ENCODE results near the gene TXNDC15.
"Not testable (repeated sequence)": the region's sequence is repeated elsewhere in the genome, so short reads cannot be mapped to it uniquely, and the experiment has no call there.

TXNDC15 gene

GRCh38 chr5:134873987-134874830 lies at the start of gene TXNDC15:
TSS of gene TXNDC15 (plus strand) at chr5:134874371. CDS start at chr5:134874428, 57 bp downstream.
- DNase-seq (ENCODE audit: insufficient read length, low spot score) (peak; percentile 80), FAIRE-seq (peak; percentile 20)

- FAIRE-seq: no peak
- no peak for DNase-seq (ENCODE audit: insufficient read length, low spot score)
Measured at GRCh38 chr5:134824681-134825080, 49.5 kb upstream of the TXNDC15 start.

GRCh38 chr5:134825212-134825611 lies 49.0 kb upstream of the TXNDC15 start:
- DNase-seq (ENCODE audit: insufficient read length, low spot score) (no peak), FAIRE-seq (no peak)

GRCh38 chr5:134833340-134834032 lies 40.7 kb upstream of the TXNDC15 start:
- FAIRE-seq: no peak
- no peak for DNase-seq (ENCODE audit: insufficient read length, low spot score)

GRCh38 chr5:134835623-134836022 lies 38.5 kb upstream of the TXNDC15 start:
- FAIRE-seq (no peak), DNase-seq (ENCODE audit: insufficient read length, low spot score) (no peak)

GRCh38 chr5:134837530-134838181 lies 36.5 kb upstream of the TXNDC15 start:
- no peak for DNase-seq (ENCODE audit: insufficient read length, low spot score)
- no peak for FAIRE-seq

- not testable (repeated sequence) for DNase-seq (ENCODE audit: insufficient read length, low spot score); FAIRE-seq
Measured at GRCh38 chr5:134838361-134838760, 35.8 kb upstream of the TXNDC15 start.

GRCh38 chr5:134840811-134841210 lies 33.4 kb upstream of the TXNDC15 start:
- DNase-seq (ENCODE audit: insufficient read length, low spot score): no peak
- no peak for FAIRE-seq

GRCh38 chr5:134844252-134844651 lies 29.9 kb upstream of the TXNDC15 start:
- FAIRE-seq: no peak
- DNase-seq (ENCODE audit: insufficient read length, low spot score): no peak

GRCh38 chr5:134845335-134845851 lies 28.8 kb upstream of the TXNDC15 start:
- DNase-seq (ENCODE audit: insufficient read length, low spot score): peak; percentile 11
- FAIRE-seq: no peak

GRCh38 chr5:134845852-134846640 lies 28.1 kb upstream of the TXNDC15 start, which contains the start of gene C5orf24:
TSS of gene C5orf24 (plus strand) at chr5:134845968. CDS start at chr5:134854901, 8,933 bp downstream.
- DNase-seq (ENCODE audit: insufficient read length, low spot score): peak; percentile 94
- peak; percentile 93 for FAIRE-seq

- FAIRE-seq (no peak), DNase-seq (ENCODE audit: insufficient read length, low spot score) (no peak)
Measured at GRCh38 chr5:134846641-134846960, 27.6 kb upstream of the TXNDC15 start.

- not testable (repeated sequence) for DNase-seq (ENCODE audit: insufficient read length, low spot score); FAIRE-seq
Measured at GRCh38 chr5:134849434-134849933, 24.7 kb upstream of the TXNDC15 start.

GRCh38 chr5:134851307-134851923 lies 22.8 kb upstream of the TXNDC15 start:
- peak; percentile 30 for DNase-seq (ENCODE audit: insufficient read length, low spot score)
- FAIRE-seq: no peak

GRCh38 chr5:134856465-134856864 lies 17.7 kb upstream of the TXNDC15 start:
- DNase-seq (ENCODE audit: insufficient read length, low spot score); FAIRE-seq: not testable (repeated sequence)

- no peak for FAIRE-seq
Measured at GRCh38 chr5:134857401-134857800, 16.8 kb upstream of the TXNDC15 start.

GRCh38 chr5:134864707-134865106 lies 9.5 kb upstream of the TXNDC15 start:
- no peak for FAIRE-seq
- DNase-seq (ENCODE audit: insufficient read length, low spot score): no peak

More at GRCh38 chr5:134857401-134857800, 16.8 kb upstream of the TXNDC15 start:
- DNase-seq (ENCODE audit: insufficient read length, low spot score): no peak

- no peak for FAIRE-seq
- DNase-seq (ENCODE audit: insufficient read length, low spot score): no peak
Measured at GRCh38 chr5:134873494-134873893, 677 bp upstream of the TXNDC15 start.

- DNase-seq (ENCODE audit: insufficient read length, low spot score): peak; percentile 65
- no peak for FAIRE-seq
Measured at GRCh38 chr5:134874831-134875655, 872 bp downstream of the TXNDC15 start.
